GM23248 (cell line): Measurements from ENCODE around the gene CBY1. TPM values are rescaled to one million over a fixed set of nuclear protein-coding genes. Genes with fewer than 3 reads are reported as not detected.

Source experiments
- DNase-seq: peaks from one replicate; pipeline ENCODE4 v3.0.0-alpha.2; 2015
- H2AFZ ChIP-seq: fragments of 200-600 bp; sonication (generic); 2 replicates; pipeline ENCODE4 v1.6.1; 2016; ENCODE audit warnings: antibody characterized with exemption
- H3F3A ChIP-seq: fragments of 200-600 bp; sonication (generic); 2 replicates; pipeline ENCODE4 v1.6.1; 2016; ENCODE audit warnings: mild to moderate bottlenecking, antibody characterized with exemption, mixed run types; ENCODE audit not compliant: insufficient read depth
- H3K27ac ChIP-seq: fragments of 200-600 bp; sonication (generic); 2 replicates; pipeline ENCODE4 v1.5.1; 2016; ENCODE audit warnings: mild to moderate bottlenecking
- H3K27me3 ChIP-seq: fragments of 200-600 bp; sonication (generic); replicated peaks from 2 replicates; pipeline ENCODE4 v1.6.1; 2016; ENCODE audit warnings: mild to moderate bottlenecking; ENCODE audit not compliant: insufficient read depth
- H3K36me3 ChIP-seq: fragments of 200-600 bp; sonication (generic); 2 replicates; pipeline ENCODE4 v1.6.1; 2016; ENCODE audit warnings: low read depth, mild to moderate bottlenecking
- H3K4me1 ChIP-seq: fragments of 200-600 bp; sonication (generic); 2 replicates; pipeline ENCODE4 v1.6.1; 2016; ENCODE audit warnings: mild to moderate bottlenecking; ENCODE audit not compliant: insufficient read depth
- H3K4me2 ChIP-seq: fragments of 200-600 bp; sonication (generic); one replicate; pipeline ENCODE4 v1.6.1; 2016; ENCODE audit warnings: mild to moderate bottlenecking; ENCODE audit not compliant: unreplicated experiment
- H3K4me3 ChIP-seq: fragments of 200-600 bp; sonication (generic); 2 replicates; pipeline ENCODE4 v1.5.1; 2016; ENCODE audit warnings: mild to moderate bottlenecking
- H3K79me2 ChIP-seq: fragments of 200-600 bp; sonication (generic); 2 replicates; pipeline ENCODE4 v1.6.1; 2016; ENCODE audit warnings: mild to moderate bottlenecking; ENCODE audit not compliant: insufficient read depth
- H3K9ac ChIP-seq: fragments of 200-600 bp; sonication (generic); 2 replicates; pipeline ENCODE4 v1.6.1; 2016; ENCODE audit warnings: mild to moderate bottlenecking
- H3K9me2 ChIP-seq: fragments of 200-600 bp; sonication (generic); 2 replicates; pipeline ENCODE4 v1.6.1; 2016; ENCODE audit warnings: mixed run types, mild to moderate bottlenecking, moderate library complexity; ENCODE audit not compliant: insufficient read depth
- H3K9me3 ChIP-seq: fragments of 200-600 bp; sonication (generic); one replicate; pipeline ENCODE4 v1.6.1; 2017; ENCODE audit warnings: low read depth
- H4K20me1 ChIP-seq: fragments of 200-600 bp; sonication (generic); 2 replicates; pipeline ENCODE4 v1.6.0; 2016; ENCODE audit not compliant: insufficient read depth
- EZH2 ChIP-seq: fragments of 200-600 bp; sonication (generic); IDR thresholded peaks from 2 replicates; pipeline ENCODE4 v1.6.1; 2018; ENCODE audit warnings: antibody characterized with exemption, mild to moderate bottlenecking; ENCODE audit not compliant: insufficient read depth, poor library complexity, severe bottlenecking
- EZH2phosphoT487 ChIP-seq: fragments of 200-600 bp; sonication (generic); IDR thresholded peaks from 2 replicates; pipeline ENCODE4 v1.6.1; 2018; ENCODE audit warnings: antibody characterized with exemption, moderate library complexity, mild to moderate bottlenecking, low read depth; ENCODE audit not compliant: insufficient read depth
- WGBS, 2 experiments: methylation state at CpG; one replicate each; pipeline ENCODE4 v1.1.6; 2015 to 2017; ENCODE audit warnings: low lambda C conversion rate in 2 of 2, low coverage in 1 of 2; ENCODE audit errors: missing lambda C conversion rate in 2 of 2; 5-methylcytosine and 5-hydroxymethylcytosine counted together
- in situ Hi-C: fragments of 300-500 bp; cut with MboI; formaldehyde crosslinking; loops from 2 replicates; pipeline ENCODE4 v1.15.0; 2020
- polyA plus RNA-seq: library from polyadenylated mRNA; unstranded; fragments of >200 nt; fragmentation: Nextera tagmentation; extraction: Ambion mirVana; gene quantifications from 2 replicates; pipeline ENCODE4 v1.2.1, GENCODE V29; 2016
- total RNA-seq: library from RNA; depleted of rRNA; stranded (reverse); fragments of >200 nt; shearing (Covaris generic); gene quantifications from 2 replicates; pipeline ENCODE4 v1.2.3, GENCODE V29; 2014

CBY1 gene
- total and polyA plus RNA-seq, 2 experiments from 2014 or later, result 24.5 to 59.4 TPM

GRCh38 chr22:38713921-38714320 lies 57.5 kb downstream of the CBY1 start:
- no peak overlapping the region for H3K4me2 ChIP-seq
- H3K4me1 ChIP-seq, result peaks cover 10% of the 10 kb centered on the region
- TF ChIP-seq EZH2phosphoT487 (no peak), EZH2 (no peak)
- H3K27me3 ChIP-seq, result no peaks in the 10 kb centered on the region
- no peaks in the 10 kb centered on the region for H3K9me3 ChIP-seq
- H3K9me2 ChIP-seq, result no peaks in the 10 kb centered on the region
- no peaks in the 10 kb centered on the region for H3K36me3 ChIP-seq
- no peak for DNase-seq
- in situ Hi-C loops, result no loop called here
- no peak overlapping the region for H3K4me3 ChIP-seq
- H3K9ac ChIP-seq, result no peak overlapping the region
- 86 to 93% methylated on average over 7 to 8 of the region's 8 CpGs for WGBS, 2 experiments
- no peak overlapping the region for H3K27ac ChIP-seq
- peaks cover 10% of the 10 kb centered on the region; the same call in 1 of the 2 replicates for H4K20me1 ChIP-seq
- peaks cover 18% of the 10 kb centered on the region for H3F3A ChIP-seq
- peaks cover 85% of the 10 kb centered on the region for H3K79me2 ChIP-seq
- no peak overlapping the region for H2AFZ ChIP-seq

- no peak overlapping the region for H3K9ac ChIP-seq
- no peak for DNase-seq
- no peaks in the 10 kb centered on the region for H3K27me3 ChIP-seq
- H3K79me2 ChIP-seq, result peaks cover 83% of the 10 kb centered on the region
- WGBS, 2 experiments, result 96 to 97% methylated on average over 9 of the region's 9 CpGs
- H3K9me2 ChIP-seq, result no peaks in the 10 kb centered on the region
- no peak overlapping the region for H2AFZ ChIP-seq
- TF ChIP-seq EZH2 (no peak), EZH2phosphoT487 (no peak)
- H3K9me3 ChIP-seq, result no peaks in the 10 kb centered on the region
- H3K4me2 ChIP-seq, result no peak overlapping the region
- peaks cover 13% of the 10 kb centered on the region for H3K4me1 ChIP-seq
- H3K27ac ChIP-seq, result no peak overlapping the region
- no peaks in the 10 kb centered on the region for H3K36me3 ChIP-seq
- in situ Hi-C loops, result no loop called here
- H3F3A ChIP-seq, result peaks cover 24% of the 10 kb centered on the region
- no peak overlapping the region for H3K4me3 ChIP-seq
- 0 out of 2 replicates have a peak, but pooled peaks cover 4% of the 10 kb centered on the region for H4K20me1 ChIP-seq
Observed at GRCh38 chr22:38715176-38715764, 58.8 kb downstream of the CBY1 start.

GRCh38 chr22:38715852-38716251 lies 59.4 kb downstream of the CBY1 start:
- H3K79me2 ChIP-seq, result peaks cover 83% of the 10 kb centered on the region
- no peaks in the 10 kb centered on the region for H3K9me2 ChIP-seq
- no peak overlapping the region for H3K27ac ChIP-seq
- H3K4me1 ChIP-seq, result peaks cover 13% of the 10 kb centered on the region
- DNase-seq, result no peak
- H3K27me3 ChIP-seq, result no peaks in the 10 kb centered on the region
- H3K9ac ChIP-seq, result no peak overlapping the region
- WGBS, 2 experiments, result 92 to 94% methylated on average over 14 to 15 of the region's 15 CpGs
- TF ChIP-seq EZH2phosphoT487, result no peak
- 0 out of 2 replicates have a peak, but pooled peaks cover 4% of the 10 kb centered on the region for H4K20me1 ChIP-seq
- H3K4me2 ChIP-seq, result no peak overlapping the region
- in situ Hi-C loops, result no loop called here
- H3K4me3 ChIP-seq, result no peak overlapping the region
- H3K36me3 ChIP-seq, result no peaks in the 10 kb centered on the region
- no peaks in the 10 kb centered on the region for H3K9me3 ChIP-seq
- peaks cover 24% of the 10 kb centered on the region for H3F3A ChIP-seq
- H2AFZ ChIP-seq, result no peak overlapping the region

- Histone ChIP-seq H3K9ac (no peak overlapping the region), H3F3A (peaks cover 24% of the 10 kb centered on the region), H3K27me3 (no peaks in the 10 kb centered on the region), H3K27ac (no peak overlapping the region), H3K9me2 (no peaks in the 10 kb centered on the region), H3K4me3 (no peak overlapping the region), H3K4me2 (no peak overlapping the region), H3K36me3 (no peaks in the 10 kb centered on the region), H3K79me2 (peaks cover 83% of the 10 kb centered on the region), H2AFZ (no peak overlapping the region), H3K9me3 (no peaks in the 10 kb centered on the region), H4K20me1 (0 out of 2 replicates have a peak, but pooled peaks cover 4% of the 10 kb centered on the region), H3K4me1 (peaks cover 13% of the 10 kb centered on the region)
- WGBS, 2 experiments, result 95 to 97% methylated on average over 9 to 10 of the region's 10 CpGs
- TF ChIP-seq EZH2 (no peak), EZH2phosphoT487 (no peak)
- in situ Hi-C loops, result no loop called here
- DNase-seq, result no peak
Observed at GRCh38 chr22:38716271-38716670, 59.8 kb downstream of the CBY1 start.
